Measurements from ENCODE around the gene MGA.

DNA sequence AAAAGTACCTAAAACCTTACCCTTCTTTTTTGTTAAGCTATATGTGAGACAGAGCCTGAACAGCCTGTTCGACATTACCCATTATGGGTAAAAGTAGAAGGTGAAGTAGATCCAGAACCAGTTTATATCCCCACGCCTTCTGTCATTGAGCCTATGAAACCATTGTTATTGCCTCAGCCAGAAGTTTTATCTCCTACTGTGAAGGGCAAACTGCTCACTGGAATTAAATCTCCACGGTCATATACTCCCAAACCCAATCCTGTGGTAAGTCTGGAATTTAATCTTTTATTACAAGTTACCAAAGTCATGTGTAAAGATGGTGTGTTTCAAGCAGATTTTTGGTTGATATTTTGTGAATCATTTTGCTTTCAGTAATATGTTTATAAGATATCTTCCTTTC, 66.9 kb downstream of the MGA start:
- TF ChIP-seq EZH2 (IDR thresholded peaks at IDR 0.05; ENCODE audit: insufficient read depth, poor library complexity, severe bottlenecking) (no peak), EZH2phosphoT487 (IDR thresholded peaks at IDR 0.05; ENCODE audit: insufficient read depth, low read depth) (no peak)
